GM19035 (cell line): Measurements from ENCODE around the gene RGL4.
"Not testable (repeated sequence)": the region's sequence is repeated elsewhere in the genome, so short reads cannot be mapped to it uniquely, and the experiment has no call there.

Source experiments
- ATAC-seq: cut with Tn5 transposase; IDR thresholded peaks from one replicate; pipeline ENCODE4 v1.9.1; 2021; ENCODE audit not compliant: unreplicated experiment

The RGL4 gene, protein sequence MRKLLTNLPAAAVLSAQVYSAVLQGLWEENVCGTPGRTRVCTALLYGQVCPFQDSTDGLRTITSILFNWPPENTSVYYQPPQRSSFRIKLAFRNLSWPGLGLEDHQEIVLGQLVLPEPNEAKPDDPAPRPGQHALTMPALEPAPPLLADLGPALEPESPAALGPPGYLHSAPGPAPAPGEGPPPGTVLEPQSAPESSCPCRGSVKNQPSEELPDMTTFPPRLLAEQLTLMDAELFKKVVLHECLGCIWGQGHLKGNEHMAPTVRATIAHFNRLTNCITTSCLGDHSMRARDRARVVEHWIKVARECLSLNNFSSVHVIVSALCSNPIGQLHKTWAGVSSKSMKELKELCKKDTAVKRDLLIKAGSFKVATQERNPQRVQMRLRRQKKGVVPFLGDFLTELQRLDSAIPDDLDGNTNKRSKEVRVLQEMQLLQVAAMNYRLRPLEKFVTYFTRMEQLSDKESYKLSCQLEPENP

DNA sequence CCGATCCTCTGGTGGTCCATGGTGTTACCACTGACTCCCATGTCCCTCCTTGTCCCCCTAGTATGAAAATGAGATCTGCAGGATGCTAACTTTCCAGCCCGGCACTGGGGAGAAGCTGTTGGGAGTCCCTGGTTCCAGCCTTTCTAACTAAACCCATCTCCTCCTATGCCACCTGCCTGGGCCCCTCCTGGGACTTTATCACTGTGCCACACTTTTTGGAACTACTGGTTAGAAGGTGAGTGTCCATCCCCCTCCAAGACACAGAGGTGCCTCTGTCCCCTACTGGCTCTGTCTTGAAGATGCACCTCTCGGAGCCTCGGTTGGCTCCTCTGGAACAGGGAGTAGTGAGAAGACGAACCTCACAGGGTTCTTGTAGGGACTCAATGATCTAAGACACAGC, at the start of gene RGL4:
Gene RGL4 (plus strand): TSS at position 301 of the 400 bp plus-strand sequence. CDS start 1,018 bp downstream, outside the sequence.
- no peak for ATAC-seq

DNA sequence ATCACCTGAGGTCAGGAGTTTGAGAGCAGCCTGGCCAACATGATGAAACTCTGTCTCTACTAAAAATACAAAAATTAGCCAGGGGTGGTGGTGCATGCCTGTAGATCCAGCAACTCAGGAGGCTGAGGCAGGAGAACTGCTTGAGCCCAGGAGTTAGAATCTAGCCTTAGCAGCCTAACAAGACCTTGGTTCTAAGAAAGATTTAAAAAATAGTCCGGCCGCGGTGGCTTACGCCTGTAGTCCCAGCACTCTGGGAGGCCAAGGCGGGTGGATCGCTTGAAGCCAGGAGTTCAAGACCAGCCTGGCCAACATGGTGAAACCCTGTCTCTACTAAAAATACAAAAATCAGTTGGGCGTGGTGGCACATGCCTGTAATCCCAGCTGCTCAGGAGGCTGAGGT, 44.3 kb upstream of the RGL4 start:
- ATAC-seq = not testable (repeated sequence)

DNA sequence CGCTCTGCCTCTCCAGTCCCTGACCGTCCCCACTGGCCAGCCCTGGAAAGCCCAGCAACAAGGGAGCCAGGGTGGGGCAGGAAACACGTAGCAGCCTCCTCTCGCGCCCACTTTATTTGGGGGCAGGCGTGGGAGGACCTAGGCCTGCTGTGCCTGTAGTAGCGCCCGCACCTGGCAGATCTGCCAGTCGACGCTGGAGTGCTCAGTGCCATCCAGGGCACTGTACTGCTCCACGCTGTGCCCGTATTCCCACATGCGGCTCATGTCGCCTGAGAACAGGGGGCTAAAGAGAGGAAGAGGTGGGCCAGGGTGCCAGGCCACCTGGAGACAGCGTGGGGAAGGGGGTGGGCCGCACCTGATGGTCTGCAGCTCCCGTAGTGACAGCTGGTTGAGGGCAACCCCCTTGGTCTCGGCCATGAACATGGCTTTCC, 41.7 kb upstream of the RGL4 start:
- ATAC-seq = no peak

DNA sequence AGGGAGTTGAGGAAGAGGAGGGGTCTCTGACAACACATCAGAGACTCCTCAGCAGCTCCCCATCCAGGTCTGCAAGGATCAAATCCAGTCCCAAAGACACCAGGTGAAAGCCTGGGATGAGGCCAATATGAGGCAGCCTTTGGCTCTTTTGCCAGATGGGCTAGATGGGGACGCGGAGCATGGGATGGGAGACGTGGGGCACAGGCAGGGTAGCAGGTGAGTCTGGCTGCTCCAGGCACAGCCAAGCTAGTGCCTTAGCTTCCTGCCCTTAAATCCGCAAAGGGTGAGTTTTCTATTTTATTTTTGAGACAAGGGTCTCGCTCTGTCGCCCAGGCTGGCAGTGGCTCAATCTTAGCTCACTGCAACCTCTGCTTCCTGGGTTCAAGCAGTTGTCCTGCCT, 39.1 kb upstream of the RGL4 start:
- ATAC-seq = no peak

DNA sequence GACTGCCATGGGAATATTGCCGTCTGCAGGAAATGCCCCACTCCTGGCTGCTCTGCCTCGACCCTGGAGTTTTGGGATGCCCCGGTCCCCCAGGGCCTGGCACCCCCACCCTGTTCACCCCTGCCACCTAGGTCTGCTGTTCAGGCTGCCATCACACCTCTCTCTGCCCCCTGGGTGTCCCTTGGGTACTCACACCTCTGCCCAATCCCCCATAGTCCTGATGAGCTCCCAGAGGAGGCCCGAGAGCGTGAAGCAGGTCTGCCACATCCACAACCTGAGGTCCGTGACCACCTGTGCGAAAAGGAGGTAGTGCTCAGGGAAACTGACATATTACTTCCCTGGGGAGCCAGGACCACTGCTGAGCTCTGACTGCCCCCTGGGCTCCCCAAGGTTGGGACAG, 38.5 kb upstream of the RGL4 start:
- no peak for ATAC-seq

DNA sequence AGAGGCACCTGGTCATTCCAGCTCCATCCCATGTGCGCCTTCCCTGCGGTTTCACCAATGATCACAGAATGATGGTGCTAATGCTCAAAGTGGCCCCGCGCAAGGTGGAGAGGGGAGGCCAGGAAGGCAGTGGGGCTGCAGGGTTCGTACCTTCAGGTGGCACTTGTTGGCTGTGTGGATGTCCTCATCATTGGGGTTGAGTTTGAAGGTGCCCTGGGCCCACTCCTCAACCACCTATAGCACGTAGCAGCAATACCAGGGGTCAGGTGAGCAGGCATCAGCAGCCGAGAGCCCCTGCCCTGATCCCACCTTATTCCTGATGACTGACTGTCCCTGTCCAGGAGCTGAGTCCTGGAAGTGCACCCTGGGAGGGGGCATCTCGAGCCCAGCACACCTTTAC, 38.1 kb upstream of the RGL4 start:
- ATAC-seq = no peak

DNA sequence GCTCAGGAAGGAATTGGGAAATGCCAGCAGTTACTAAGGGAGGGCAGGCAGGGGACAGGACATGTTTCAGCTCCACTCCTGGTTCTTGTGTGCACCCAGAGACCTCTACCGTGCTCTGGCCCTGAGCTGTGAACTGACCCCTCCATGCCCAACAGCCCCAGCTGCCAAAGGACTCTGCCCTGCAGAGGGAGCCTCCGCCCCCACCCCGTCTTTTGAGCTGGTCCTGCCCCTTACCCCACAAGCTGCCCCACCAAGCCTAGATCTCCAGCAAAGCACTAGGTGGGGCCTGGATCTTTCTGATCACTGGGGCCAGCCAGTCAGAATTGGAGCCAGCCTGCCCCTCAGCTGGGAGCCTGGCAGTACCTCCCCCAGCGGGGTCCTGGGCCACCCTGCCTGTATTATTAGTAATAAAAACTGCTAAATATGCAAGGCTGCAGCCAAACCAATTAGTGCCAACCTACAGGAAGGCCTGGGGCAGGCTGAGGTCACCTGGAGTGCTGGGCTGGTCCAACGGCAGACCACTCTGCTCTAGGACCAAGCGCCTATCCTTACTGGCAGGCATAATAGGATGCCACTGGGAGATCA, 34.8 kb upstream of the RGL4 start:
- ATAC-seq = no peak

DNA sequence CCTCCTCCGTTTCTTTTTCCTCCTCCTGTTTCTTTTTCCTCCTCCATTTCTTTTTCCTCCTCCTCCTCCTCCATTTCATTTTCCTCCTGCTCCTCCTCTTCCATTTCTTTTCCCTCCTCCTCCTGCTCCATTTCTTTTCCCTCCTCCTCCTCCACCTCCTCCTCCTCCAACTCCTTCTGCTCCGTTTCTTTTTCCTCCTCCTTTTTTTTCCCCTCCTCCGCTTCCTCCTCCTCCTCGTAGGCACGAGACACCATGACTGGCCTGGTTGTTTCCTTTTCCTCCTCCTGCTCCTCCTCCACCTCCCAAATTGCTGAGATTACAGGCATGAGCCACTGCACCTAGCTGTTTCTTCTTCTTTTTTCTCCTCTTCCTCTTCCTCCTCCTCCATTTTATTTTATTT, 33.1 kb upstream of the RGL4 start:
- ATAC-seq = no peak

DNA sequence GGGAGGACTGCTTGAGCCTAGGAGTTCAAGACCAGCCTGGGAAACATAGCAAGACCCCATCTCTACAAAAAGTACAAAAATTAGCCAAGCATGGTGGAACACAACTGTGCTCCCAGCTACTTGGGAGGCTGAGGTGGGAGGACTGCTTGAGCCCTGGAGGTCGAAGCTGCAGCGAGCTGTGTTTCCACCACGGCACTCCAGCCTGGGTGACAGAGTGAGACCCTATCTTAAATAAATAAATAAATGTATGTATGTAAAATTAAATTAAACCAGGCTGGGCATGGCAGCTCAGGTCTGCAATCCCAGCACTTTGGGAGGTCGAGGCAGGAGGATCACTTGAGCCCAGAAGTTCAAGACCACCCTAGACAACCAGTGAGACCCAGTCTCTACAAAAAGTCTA, 30.4 kb upstream of the RGL4 start:
- ATAC-seq = not testable (repeated sequence)

DNA sequence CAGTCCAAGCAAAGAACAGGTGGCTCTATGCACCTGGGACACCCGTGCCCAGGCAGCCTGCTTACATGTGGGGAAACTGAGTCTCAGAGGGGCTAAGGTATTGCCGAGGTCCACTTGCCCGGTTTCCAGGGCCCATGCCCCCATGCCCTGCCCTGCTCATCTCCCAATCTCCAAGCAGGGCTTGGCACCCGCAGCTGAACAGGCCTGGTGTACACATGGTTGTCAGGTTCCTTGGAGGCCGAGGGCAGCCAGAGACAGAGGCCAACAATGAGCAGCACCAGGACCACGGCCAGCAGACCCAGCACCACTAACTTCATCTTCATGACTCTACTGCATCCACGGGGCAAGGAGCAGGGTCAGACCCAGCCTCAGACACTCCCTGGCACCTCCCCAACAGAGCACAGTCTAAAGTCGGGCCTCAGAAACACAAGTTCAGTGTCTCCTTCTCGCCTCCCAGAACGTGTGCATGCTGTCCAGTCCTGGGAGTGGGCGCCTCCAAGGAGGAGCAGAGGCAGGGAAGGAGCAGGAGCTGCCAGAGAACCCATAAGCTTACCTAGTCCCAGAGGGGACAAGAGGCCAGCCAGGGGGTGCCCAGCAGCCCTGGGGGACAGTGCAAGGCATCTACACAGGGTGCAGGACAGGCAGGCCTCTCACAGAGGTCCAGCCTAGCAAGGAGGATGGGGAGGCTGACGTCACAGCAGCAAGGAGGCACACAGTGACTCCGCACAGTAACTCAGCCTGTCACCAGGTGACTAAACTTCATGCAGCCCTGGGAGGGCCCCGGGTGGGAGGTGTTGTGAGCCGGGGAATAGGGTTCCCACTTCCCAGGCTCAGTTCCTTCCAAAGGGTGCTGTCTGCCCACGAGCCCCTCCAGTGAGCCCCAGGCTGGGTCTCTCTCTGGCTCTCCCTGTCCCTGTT, 20.2 kb upstream of the RGL4 start:
- no peak for ATAC-seq

DNA sequence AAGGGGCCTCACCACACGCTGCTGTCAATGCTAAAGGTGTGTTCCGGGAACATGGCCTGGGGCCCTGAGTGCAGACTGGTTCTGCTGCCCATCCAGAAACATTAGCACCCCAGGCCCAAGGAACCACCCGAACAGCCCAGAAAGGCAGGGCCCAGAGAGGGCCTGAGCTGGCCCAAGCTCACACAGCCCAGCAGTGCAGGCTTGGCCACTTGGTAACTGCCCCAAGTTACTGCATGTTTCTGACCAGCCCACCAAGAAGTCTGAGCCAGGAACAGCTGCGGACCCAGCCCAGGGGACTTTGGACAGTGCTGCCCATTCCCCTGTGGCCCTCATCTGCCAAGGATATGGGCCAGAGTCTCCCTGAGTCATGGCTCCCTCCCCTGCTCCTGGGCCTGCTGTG, 19.4 kb upstream of the RGL4 start:
- ATAC-seq = not testable (repeated sequence)

DNA sequence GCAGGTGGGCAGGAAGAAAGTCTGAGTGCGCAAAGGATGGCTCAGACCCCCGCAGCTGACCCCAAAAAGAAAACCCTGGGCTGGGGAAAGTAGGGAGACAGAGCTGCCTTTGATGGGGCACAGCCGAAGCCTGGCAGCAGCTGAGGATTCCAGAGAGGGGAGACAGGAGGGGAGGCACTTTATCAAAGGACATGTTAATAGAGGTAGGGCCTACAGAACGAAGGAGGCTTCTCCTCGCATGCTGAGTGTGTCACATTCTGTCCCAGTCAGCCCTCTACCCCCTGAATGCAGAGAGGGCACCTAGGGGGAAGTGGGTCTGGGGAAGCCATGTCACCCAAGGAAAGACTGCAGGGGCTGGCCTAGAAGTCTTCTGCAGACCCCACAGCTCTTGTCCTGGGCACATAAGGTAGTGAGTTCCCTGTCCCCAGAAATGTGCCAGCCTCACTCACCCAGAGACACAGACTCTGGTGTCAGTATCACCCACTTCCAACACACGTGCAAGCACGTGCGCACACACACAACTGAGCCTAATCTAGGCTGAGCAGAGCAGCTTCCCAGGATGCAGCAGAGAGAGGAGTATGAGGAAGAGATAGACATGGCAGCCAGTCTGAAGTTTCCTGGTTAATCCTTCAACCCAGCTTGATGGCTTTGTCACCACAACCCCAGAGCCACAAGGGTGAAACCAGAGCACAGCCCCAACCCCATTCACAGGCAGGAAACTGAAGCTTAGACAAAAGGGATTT, 18.3 kb upstream of the RGL4 start:
- ATAC-seq = not testable (repeated sequence)

DNA sequence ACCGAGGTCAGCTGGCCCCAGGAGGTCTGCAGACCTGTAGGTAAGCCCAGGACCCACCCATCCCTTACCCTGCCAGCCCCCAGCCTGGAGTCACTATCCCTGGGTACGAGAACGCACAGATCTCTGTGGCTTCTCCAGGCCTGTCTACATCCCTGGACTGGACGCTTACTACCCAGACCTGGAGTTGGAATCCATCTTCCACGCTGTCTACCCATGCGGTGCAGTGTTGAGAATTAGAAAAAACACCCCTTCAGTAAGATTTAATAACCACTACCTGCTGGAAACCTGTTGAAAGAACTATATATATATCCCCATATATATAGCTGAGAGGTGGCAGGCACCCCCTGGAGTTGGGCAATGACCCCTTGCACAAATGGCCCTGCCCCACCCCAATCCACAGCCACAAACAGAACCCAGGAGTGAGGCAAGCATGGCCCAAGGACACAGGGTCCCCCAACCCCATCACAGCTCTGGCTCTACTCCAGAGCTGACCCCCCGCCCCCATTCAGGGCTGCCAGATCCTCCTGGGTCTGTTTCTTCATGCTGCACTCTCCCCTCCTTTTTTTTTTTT, 17.7 kb upstream of the RGL4 start:
- ATAC-seq = no peak

DNA sequence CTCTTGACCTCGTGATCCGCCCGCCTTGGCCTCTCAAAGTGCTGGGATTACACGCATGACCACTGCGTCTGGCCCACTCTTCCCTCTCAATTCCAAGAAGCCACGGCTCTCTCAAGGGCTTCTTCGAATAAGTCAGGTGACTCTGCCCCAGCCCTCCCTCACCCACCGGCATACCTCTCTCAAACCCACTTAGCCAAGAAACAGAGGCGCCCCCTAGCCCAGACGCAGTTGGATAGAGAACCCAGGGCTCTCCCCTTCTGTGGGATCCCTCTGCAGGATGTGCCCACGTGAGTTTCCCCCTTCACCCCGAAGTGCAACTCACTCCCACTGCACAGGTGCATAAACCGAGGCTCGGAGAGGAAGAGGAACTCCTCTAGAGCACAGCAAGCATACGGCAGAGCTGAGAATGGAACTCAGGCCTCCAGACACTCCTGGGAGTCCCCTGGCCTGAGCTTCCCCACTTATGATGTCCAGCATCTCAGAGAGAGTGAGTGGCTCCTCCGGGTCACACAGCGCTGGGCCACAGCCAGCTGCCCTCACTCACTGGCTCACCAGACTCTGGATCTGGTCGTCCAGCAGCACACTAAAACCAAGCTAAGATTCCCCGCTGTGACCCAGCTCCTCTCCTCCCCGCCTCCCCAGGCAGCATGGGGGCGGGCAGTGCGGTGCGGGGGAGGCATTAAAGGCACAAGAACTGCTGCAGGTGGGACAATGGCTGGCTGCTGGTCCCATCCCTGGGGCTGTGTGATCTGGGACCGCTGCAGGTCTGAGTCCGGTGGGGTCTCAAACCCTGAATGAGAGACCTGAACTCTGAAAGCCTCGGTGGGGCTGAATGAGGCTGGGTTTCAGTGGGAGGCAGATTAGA, 16.8 kb upstream of the RGL4 start:
- no peak for ATAC-seq

DNA sequence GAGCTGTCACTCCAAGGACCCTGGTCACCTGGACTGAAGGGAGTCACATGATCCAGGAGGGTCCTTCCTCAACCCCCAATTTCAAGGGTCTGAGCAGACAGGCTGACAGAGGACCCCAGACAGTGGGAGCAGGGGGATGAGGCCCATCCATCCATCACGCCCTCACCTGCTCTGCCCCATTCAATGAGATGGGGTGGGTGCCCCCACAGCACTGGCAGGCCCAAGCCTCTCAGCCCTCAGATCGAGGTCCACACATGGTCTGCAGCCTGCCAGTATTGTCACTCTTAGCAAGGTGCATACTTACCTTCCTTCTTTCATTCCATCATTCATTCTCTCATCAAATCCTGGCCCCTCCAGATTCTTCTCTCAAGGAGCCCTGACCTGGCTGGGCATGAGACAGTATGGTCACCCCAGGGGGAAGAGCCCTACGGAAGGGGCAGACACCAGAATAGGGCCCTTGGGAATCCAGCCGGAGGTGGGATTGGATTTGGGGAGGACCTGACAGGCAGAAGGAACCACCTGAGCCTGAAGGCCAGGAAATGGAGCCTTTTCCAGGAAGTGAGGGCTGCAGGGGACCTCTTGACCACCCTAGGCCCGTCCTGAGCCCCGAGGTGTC, 15.8 kb upstream of the RGL4 start:
- ATAC-seq = not testable (repeated sequence)

DNA sequence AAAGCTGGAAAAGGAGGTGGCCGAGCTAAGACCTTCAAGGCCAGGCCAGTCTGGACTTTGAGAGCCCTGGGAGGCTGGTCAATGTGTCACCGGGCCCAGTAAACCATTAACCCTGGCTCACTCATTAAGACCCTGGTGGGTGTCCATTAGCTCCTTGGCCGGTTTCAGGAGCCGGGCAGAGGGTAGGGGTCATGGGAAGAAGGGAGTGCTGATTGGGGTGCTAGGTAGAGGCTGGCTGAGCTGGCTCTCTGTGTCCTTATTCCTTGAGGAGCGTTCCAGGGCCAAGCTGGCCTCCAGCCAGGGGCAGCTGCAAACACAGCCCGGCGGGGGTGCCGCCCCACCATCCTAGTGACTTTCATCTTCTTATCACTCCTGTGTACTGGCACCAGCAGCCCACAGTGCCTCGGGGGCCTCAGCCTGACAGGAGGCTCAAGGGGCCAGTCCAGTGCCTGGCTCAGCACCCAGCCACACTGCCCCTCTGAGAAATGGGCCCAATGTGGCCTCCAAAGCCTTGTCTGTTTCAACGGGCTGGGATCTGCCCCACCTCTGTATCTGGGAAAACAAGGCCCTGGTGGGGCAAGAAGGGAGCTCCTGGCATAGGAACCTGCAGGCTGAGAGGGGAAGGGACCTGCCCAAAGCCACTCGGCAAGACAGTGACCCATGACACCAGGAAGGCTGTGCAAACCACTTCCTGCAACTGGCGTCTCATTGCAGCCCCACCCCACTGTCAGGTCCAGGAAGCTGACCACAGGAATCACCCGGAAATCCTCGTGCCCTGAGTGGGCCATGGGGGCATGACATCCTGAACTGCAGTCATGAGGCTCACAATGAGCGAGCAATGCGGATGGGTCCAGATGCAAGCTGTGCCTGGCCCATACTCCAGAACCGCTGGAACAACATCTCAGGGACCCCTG, 15.1 kb upstream of the RGL4 start:
- no peak for ATAC-seq

DNA sequence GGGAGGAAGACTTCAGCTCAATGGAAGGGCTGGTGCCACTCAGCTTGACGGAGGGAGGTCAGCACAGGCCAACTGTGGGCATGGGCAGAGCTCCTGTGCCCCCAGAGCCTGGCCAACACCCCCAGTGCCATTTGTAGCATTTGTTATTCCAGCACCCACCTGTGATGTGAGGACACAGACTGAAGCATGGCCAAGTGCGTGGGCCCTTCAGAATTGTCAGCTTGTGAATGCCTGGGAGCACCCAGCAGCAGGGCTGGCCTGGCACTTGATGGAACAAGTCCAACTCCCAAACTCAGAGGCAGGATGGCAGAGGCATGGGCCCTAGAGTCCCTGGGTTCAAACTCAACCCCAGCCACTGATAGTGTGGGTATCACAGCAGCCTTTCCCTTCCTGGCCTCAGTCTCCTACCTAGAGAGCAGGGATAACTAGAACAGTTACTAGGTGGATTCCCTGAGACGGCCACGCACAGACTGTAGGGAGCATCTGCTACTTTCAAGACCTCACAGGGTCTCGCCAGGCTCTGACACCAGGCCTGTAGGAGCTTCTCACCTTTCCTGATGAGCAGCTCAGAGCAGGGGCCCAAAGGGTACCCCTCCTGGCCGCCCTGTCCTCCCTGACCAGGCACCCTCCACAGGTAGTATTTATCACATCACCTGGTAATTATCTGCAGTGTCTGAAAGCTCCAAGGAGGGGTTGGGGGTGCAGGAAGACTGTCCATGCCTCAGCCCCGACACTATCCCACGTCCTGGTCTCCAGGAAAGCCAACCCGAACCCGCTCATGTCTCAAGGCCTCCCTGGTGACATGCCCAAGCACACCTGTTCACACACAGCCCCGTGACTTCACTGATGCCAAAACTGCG, 13.7 kb upstream of the RGL4 start:
- not testable (repeated sequence) for ATAC-seq
